ENCODE results near the gene PTPRE. TPM values are rescaled to one million over a fixed set of nuclear protein-coding genes. Genes with fewer than 3 reads are reported as not detected.

Gene PTPRE
- total RNA-seq, 1 donor from 2014 or later = 12.8 TPM

DNA sequence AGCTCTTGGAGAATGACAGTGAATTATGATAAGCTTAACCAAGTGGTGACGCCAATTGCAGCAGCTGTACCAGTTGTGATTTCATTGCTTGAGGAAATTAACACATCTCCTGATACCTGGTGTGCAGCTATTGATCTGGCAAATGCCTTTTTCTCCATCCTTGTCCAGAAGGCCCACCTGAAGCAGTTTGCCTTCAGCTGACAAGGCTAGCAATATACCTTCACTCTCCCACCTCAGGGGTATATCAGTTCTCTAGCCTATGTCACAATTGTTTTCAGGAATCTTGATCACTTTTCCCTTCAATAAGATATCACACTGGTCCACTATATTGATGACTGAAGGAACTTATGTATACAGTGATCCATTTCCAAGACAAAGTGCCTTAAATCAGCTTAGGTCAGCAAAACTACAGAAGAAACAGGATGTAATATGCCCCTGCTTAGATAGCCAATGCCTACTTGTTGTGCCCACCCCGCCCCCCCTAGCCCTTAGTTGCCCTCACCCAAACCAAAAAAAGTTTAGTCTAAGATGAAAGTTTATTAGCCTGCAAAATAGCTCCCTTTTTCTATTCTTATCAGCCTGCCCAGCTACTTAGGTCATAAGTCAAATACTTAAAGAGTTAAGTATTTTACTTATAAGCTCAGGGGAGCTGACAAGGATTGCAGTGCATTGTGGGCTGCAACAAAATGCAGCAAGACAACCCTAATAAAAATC is 45.1 kb downstream of the PTPRE start:
- DNase-seq (ENCODE audit: low spot score) = no peak

GRCh38 chr10:127952575-127952869 is 45.6 kb downstream of the PTPRE start:
- DNase-seq (ENCODE audit: low spot score) = no peak

DNA sequence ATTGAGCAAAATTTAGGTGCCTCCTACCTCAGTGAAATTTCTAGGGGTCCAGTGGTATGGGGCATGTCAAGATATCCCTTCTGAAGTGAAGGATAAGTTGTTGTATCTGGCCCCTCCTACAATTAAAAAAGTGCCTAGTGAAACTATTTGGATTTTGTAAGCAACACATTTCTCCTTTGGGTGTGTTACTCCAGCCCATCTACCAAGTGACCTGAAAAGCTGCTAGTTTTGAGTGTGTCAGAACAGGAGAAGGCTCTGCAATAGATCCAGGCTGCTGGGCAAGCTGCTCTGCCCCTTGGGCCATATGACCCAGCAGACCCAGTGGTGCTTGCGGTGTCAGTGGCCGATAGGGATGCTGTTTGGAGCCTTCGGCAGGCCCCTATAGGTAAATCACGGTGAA is 46.0 kb downstream of the PTPRE start:
- DNase-seq (ENCODE audit: low spot score) = no peak

DNA sequence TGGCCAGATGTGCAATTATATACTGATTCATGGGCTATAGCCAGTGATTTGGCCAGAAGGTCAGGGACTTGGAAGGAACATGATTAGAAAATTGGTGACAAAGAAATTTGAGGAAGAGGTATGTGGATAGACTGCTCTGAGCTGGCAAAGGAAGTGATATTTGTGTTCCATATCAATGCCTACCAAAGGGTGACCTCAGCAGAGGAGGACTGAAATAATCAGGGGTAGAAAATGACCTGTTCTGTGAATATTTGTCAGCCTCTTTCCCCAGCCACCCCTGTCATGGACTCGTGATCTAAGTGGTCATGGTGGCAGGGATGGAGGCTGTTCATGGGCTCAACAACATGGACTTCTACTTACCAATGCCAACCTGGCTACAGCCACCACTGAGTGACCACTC is 47.0 kb downstream of the PTPRE start:
- no peak for DNase-seq (ENCODE audit: low spot score)

- DNase-seq (ENCODE audit: low spot score) = no peak
Observed at GRCh38 chr10:127959428-127959827, 52.5 kb downstream of the PTPRE start.

GRCh38 chr10:127961071-127961470 is 54.2 kb downstream of the PTPRE start:
- DNase-seq (ENCODE audit: low spot score) = no peak

DNA sequence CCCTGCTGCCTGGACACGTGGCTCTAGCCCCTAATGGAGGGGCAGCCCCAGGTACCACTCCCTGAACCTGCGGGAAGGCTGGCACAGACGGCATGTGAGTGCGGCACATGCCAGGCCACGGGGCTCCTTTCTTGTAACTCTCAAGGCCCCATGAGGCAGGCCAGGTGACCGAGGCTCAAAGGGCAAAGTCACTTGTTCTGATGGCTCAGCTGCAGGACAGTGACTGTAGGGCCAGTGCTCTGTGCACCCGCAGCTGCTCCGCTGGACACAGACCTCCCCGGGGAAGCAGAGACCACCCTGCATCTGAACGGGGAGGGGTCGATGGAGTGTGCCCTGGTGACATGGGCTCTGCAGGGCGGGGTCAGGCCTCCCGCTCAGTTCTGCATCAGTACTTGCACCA is 55.3 kb downstream of the PTPRE start:
- DNase-seq (ENCODE audit: low spot score) = no peak

- no peak for DNase-seq (ENCODE audit: low spot score)
Observed at GRCh38 chr10:127963136-127963535, 56.2 kb downstream of the PTPRE start.

DNA sequence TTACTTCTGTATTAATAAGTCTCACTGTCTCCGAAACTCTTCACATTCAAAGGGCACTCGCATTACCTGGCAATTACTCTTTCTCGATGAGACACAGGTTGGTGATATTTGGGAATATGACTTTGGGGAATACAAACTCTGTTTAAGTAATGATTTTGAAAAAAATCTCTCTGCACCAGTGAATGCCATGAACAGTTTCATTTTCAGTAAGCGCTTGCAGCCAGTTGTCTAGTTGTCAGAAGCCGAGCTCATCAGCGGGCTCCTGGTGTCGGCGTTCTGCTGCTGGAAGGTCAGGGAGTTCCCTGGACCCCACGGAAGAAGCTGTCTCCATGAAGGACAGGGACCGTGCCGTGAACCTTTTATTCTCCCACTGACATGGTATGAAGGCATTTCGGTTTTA is 57.7 kb downstream of the PTPRE start:
- DNase-seq (ENCODE audit: low spot score) = no peak

DNA sequence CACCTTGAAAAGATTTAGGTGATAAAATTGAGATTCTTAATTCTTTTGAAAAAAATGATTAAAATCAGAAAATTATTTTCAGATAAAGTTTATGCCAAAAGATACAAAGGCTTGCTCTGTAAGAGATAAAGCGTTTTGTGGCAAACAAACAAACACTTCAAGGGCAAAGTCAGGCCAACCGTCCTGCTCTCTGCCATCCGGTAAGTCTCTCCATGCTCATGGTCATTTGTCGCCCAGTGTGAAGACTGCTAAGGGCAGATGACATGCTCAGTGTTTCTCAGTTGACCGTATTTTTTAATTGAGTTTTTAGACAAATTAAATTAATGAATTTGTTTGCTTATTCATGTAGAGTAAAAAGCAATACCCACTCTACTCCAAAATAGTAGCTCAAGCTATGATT is 60.0 kb downstream of the PTPRE start:
- no peak for DNase-seq (ENCODE audit: low spot score)

DNA sequence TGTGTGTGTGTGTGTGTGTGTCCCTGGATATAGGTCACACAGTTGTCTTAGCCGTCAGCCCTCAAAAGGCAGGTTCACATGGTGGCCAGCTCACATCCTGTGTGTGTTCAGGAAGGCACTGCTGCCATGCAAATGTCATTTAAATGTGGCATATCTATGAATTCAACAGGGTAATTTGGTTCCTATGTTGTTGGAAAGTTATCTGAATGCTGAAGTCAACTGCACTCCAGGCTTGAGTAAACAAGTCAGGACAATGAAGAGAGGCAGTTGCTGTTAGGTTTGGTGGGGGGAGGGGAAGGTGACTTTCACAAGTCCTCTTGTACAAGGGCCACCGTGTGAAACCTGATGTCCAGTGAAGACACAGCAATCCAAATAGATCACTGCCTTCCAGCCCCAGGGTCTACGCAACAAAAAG is 61.1 kb downstream of the PTPRE start:
- no peak for DNase-seq (ENCODE audit: low spot score)

DNA sequence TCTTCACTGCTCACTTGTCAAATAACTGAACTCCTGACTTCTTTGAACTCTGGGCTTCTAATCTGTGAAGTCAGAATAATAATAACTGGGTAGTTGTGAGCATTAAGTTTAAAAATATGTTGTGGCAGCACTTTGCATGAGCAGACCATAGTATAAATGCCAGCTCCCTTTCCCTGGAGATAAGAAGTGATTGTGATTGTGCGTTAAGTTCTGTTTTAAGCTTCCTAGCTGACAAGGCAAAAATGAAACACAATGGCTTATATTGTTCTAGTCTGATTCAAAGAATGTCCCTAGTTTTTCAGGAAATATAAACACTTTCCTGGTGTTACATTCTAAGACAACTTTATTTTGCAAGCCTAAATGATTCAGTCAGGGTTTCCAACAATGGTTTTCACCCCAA is 61.8 kb downstream of the PTPRE start:
- DNase-seq (ENCODE audit: low spot score) = no peak

DNA sequence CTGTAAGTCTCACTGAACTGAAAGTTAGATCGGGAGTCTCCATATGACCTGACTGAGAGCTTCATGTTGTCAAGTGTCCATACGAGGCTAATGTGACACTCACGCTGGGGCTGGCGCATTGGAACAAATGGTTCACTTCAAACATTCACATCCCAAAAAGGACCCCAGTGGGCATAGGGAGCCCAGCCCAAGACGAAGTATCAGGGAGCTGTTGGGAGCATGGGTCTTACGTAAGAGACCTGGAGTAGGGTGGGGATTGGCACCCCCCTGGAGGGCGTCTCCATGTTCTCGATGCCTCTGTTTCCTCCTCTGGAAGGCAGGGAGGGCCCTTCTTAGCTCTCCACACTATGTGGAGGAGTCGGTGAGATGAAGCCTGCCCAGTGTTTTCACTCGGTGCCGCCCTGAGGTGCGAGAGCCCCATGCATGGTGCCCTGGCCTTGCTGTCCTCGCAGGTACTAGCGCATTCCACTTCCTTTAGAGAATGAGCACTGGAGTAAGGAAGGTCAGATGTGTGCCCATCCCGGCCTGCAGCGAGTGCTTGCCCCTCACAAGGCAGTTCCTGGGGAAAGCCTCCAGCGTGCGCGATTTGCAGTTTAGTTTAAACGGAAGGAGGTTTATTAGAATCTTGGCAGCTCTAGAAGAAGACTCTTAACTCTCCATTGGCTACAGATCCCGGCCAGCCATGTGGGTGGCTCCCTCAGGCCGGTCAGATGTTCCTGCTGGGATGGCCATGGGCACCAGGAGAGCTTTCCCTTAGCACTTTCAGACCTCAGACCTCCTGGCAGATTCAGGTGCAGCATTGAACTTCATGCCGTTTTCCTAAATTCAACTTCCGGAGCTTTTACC is 64.4 kb downstream of the PTPRE start:
- DNase-seq (ENCODE audit: low spot score) = no peak

DNA sequence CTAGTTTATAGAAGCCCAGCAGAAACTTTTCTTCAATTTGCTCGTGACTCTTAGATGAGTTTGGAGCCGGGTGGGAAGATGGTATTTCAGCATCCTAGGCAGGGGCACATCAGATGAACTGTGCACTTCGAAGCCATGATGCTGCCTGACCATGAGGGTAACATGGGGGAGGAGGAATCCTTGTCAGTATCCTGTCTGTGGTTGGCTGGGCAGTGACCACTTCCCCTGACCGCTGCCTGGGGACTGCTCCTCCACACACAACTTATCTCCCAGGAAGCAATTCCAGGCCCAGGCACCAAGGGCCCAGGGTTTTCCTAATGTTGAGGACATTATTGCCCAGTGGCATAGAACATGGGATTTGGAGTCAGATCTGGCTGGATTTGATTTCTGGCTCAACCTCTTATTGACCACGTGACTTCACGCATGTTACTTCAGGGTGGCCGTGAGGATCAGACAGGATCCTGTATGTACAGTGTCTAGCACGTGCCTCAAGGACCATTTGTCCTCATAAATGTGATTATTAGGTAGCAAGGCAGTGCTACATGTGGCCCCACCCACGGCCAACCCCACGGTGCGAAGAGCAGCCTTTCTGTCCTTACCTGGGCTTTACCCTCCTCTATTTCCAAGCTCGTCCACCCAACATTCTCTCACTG is 65.2 kb downstream of the PTPRE start:
- no peak for DNase-seq (ENCODE audit: low spot score)

DNA sequence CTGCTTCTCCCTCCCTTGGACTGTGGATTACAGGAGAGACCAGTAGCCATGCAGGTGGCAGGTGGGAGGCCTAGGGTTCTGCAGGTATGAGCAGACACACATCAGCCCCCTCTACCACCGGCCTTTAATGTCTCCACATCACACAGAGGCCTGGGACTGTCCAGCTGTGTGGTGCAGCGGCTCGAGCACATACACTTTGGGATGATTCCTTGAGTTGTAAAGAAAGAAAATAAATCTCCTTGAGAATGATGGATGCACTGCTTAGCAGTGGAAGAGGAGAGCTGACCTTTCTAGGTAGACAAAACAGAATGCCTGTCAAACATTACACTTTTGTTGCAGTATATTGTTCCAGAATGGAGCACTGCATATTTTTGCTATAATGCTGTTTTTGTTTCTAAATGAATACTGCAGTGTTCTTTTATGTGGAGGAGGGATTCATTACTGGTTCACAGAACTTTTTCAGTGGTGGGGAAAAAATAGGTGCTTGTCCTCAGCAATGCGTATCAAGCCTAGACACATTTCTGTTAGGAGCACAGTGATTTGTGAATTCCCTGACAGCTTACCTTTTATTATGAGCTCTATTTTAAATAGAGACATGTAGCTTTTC is 66.0 kb downstream of the PTPRE start:
- DNase-seq (ENCODE audit: low spot score) = no peak

DNA sequence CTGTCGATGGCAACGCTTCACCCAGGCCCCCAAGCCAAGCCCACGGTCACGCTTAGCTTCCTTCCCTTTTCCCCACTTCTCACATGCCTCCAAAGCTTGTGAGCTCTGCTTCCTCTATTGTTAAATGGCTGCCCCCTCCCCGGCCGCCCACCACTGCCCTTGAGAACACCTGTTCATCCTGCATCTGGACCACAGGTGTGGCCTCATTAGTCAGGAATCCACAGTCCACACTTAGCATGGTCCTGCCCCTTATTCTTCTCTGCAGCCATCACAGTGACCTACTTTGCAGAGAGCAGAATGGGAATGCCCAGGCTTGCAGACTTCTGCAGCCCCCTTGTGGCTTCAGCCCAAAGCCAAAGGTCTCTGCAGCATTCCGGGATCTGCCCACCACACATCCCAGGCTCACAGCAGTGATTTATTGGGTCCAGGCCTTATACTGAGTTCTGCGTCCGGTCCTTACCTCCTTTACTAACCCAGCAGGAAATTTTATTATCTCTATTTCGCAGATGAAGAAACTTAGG is 66.9 kb downstream of the PTPRE start:
- DNase-seq (ENCODE audit: low spot score) = no peak

GRCh38 chr10:127974911-127975310 is 68.0 kb downstream of the PTPRE start:
- DNase-seq (ENCODE audit: low spot score) = no peak

- no peak for DNase-seq (ENCODE audit: low spot score)
Observed at GRCh38 chr10:127976286-127976685, 69.4 kb downstream of the PTPRE start.

DNA sequence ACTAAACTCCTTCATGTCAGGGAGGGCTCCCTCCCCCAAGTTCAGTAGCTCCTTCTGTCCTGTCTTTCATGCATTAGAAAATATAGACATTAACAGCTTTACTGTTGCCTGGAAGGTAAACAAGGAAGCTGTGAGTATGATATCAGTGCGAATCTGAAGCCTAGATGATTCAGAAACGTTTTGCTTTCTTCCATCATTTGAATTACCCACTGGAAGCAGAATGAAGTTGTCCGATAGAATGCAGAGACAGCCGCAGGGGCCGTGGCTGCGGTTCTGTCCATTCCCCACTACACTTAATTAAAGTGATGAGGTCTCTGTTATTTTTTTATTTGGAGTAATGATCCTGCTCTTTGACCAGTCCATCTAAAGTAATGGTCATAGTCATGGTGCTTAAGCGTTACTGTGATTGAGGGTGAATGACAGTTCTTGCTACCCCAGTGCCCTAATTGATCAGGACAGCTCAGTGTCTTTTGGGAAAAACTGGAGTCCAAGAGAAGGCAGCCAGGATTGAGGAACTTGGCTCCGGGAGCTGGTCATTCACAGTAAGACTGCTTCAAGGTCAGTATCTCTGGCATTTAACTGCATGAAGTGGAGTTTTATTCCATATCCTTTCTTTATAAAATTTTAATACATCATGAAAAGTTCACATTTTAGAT is 69.9 kb downstream of the PTPRE start:
- DNase-seq (ENCODE audit: low spot score) = no peak

DNA sequence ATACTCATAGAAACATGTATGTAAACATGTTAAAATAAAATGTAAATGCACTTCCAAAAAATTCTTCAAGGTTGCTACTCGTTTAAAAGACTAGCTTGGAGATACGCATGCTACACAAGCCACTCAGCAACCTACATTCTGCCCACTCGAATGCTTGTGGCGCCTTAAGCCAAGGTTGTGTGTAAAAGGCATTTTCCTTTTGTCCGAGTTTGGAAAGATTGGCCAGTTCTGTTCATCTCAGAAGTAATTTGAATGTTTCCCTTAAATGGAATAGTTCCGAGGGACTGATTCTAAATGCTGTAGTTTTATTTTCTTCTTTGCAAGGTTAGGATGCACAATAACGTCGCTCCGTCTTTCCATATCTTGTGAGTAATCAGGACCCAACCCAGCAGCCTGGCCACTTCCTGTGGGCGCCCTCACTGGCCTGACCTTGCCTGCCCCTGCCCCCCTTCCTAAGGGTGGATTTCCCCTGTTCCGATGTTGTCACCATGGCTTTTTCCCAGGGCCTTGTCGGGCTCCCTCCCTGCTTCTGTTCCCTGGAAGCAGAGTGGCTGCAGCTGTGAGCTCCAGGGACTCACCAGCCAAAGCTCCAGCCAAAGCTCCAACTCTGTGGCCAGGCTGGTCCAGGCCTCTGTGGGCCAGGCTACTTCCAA is 70.6 kb downstream of the PTPRE start:
- peak; percentile 30 for DNase-seq (ENCODE audit: low spot score)

GRCh38 chr10:127978481-127978880 is 71.6 kb downstream of the PTPRE start:
- DNase-seq (ENCODE audit: low spot score) = no peak
